Activated CD8-positive, alpha-beta memory T cell treated with anti-CD3 and anti-CD28 coated beads for 1 hour (primary cell): ENCODE data around the gene TRIM61.

Experiments
- DNase-seq, 2 donors: peaks; one replicate each; pipeline ENCODE4 v3.0.0-alpha.2; 2020; ENCODE audit warnings: low read depth in 1 of 2; ENCODE audit errors: extremely low read depth in 1 of 2

Gene TRIM61

GRCh38 chr4:164918956-164919355, 58.5 kb downstream of the TRIM61 start:
- no peak for DNase-seq
